HTR-8/SVneo (cell line): ENCODE results near the gene ROR1.
A peak's percentile ranks its signal among the peaks of the same experiment; 100 is the strongest.

Source experiments
- DNase-seq: peaks from one replicate; pipeline ENCODE4 v3.0.0; 2011; ENCODE audit warnings: low spot score, mixed read lengths; ENCODE audit not compliant: insufficient read length
- FAIRE-seq: peaks from 2 replicates; lab custom pipeline; 2011; peaks lifted over from hg19 to GRCh38; lab: Jason Lieb, UNC

ROR1 gene

GRCh38 chr1:63983391-63984256, 209.8 kb downstream of the ROR1 start:
- DNase-seq: no peak
- no peak for FAIRE-seq

- DNase-seq: no peak
- FAIRE-seq: no peak
Observed at GRCh38 chr1:63984257-63984929, 210.6 kb downstream of the ROR1 start.

GRCh38 chr1:63984930-63985290, 211.1 kb downstream of the ROR1 start:
- no peak for DNase-seq
- FAIRE-seq: no peak

- DNase-seq (no peak), FAIRE-seq (no peak)
Observed at GRCh38 chr1:63987014-63987627, 213.3 kb downstream of the ROR1 start.

GRCh38 chr1:63987628-63988024, 213.8 kb downstream of the ROR1 start:
- FAIRE-seq: no peak
- no peak for DNase-seq

- FAIRE-seq (no peak), DNase-seq (no peak)
Observed at GRCh38 chr1:63988941-63989340, 215.1 kb downstream of the ROR1 start.

GRCh38 chr1:63991685-63992084, 217.9 kb downstream of the ROR1 start:
- DNase-seq (no peak), FAIRE-seq (no peak)

GRCh38 chr1:64000021-64000420, 226.2 kb downstream of the ROR1 start:
- DNase-seq (peak; percentile 38), FAIRE-seq (no peak)

GRCh38 chr1:64001038-64001437, 227.2 kb downstream of the ROR1 start:
- FAIRE-seq (no peak), DNase-seq (no peak)

- FAIRE-seq: no peak
- DNase-seq: no peak
Observed at GRCh38 chr1:64004451-64005025, 230.7 kb downstream of the ROR1 start.

GRCh38 chr1:64005801-64006200, 232.0 kb downstream of the ROR1 start:
- DNase-seq (no peak), FAIRE-seq (no peak)

- FAIRE-seq: no peak
- peak; percentile 22 for DNase-seq
Observed at GRCh38 chr1:64006276-64007051, 232.6 kb downstream of the ROR1 start.

- FAIRE-seq (no peak), DNase-seq (no peak)
Observed at GRCh38 chr1:64010316-64010715, 236.5 kb downstream of the ROR1 start.

GRCh38 chr1:64013395-64013794, 239.6 kb downstream of the ROR1 start:
- FAIRE-seq (no peak), DNase-seq (no peak)

GRCh38 chr1:64019818-64020217, 246.0 kb downstream of the ROR1 start:
- no peak for FAIRE-seq
- DNase-seq: no peak

- FAIRE-seq: no peak
- DNase-seq: no peak
Observed at GRCh38 chr1:64021066-64021465, 247.2 kb downstream of the ROR1 start.

GRCh38 chr1:64025051-64025450, 251.2 kb downstream of the ROR1 start:
- DNase-seq (no peak), FAIRE-seq (no peak)

GRCh38 chr1:64029037-64029436, 255.2 kb downstream of the ROR1 start:
- DNase-seq (no peak), FAIRE-seq (no peak)

- DNase-seq (no peak), FAIRE-seq (no peak)
Observed at GRCh38 chr1:64030411-64030810, 256.6 kb downstream of the ROR1 start.

- DNase-seq: no peak
- FAIRE-seq: no peak
Observed at GRCh38 chr1:64031236-64031635, 257.4 kb downstream of the ROR1 start.
